ENCODE measurements around the gene TTC7B.

Gene TTC7B

GRCh38 chr14:90483117-90483516 is 333.1 kb downstream of the TTC7B start:
- TF ChIP-seq TAF1 (IDR thresholded peaks at IDR 0.05; ENCODE audit: borderline replicate concordance, low read depth, low read length) (no peak), POLR2AphosphoS5 (IDR thresholded peaks at IDR 0.05; ENCODE audit: low read depth, low read length) (no peak)
- FAIRE-seq: no peak

GRCh38 chr14:90475298-90475697 is 340.9 kb downstream of the TTC7B start:
- TF ChIP-seq POLR2AphosphoS5 (IDR thresholded peaks at IDR 0.05; ENCODE audit: low read depth, low read length) (no peak), POLR2A (IDR thresholded peaks at IDR 0.05; ENCODE audit: low read depth, low read length) (no peak), TAF1 (IDR thresholded peaks at IDR 0.05; ENCODE audit: borderline replicate concordance, low read depth, low read length) (no peak)
- no peak for DNase-seq (ENCODE audit: insufficient read length)
- FAIRE-seq: no peak

More at GRCh38 chr14:90483117-90483516, 333.1 kb downstream of the TTC7B start:
- DNase-seq (ENCODE audit: insufficient read length): no peak
